ENCODE data around the gene SLC22A4. TPM values are rescaled to one million over a fixed set of nuclear protein-coding genes. Genes with fewer than 3 reads are reported as not detected.

SLC22A4 gene
- total RNA-seq, 3 donors from 2014 or later = 1.3 to 4.5 (median 2.3) TPM

DNA sequence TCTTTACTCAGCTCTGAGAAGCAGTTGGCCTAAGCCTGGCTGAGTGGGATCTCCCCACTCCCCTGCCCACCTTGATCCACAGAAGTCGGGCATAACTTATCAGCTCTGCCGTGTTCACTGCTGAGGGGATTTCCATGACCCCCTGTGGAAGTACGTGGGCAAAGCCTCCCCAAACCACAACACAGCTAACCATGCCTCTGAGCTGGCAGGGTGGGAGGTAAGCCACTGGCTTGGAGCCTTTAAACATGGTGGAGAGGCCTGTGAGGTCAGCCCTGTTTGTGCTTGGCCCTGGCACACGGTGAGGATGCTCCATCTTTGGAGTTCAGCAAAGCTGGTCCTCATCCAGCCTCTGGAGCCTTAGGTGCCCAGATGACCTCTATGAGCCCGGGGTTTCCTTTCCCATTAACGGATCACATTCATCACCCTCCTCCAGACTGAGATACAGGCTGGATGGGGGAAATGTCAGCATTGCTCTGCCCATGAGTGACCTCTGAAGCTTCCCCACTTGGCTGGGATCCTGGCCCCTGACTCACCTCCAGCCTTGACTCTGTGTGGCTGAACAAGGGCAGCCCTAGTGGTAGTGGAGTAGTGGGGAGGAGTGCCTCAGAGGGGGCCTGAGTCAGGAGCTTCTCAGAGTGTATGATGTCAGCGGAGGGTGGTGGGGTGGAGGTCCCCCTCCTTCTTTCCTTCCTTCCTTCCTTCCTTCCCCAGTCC lies 30.5 kb upstream of the SLC22A4 start:
- H3K27me3 ChIP-seq = no peaks in the 10 kb centered on the region
- H3K36me3 ChIP-seq = no peaks in the 10 kb centered on the region
- peaks cover 30 to 45% of the 10 kb centered on the region in 2 donors for H3K4me1 ChIP-seq
- DNase-seq (ENCODE audit: low spot score in 2 of 2) = peak in 1 of 2 donors; percentile 34
- intact Hi-C loops (cut with DNase I; ENCODE audit: low total_unique reads) = no loop called here
- no peak overlapping the region for H3K4me3 ChIP-seq
- no peaks in the 10 kb centered on the region for H3K9me3 ChIP-seq
- TF ChIP-seq, protein P1, sequence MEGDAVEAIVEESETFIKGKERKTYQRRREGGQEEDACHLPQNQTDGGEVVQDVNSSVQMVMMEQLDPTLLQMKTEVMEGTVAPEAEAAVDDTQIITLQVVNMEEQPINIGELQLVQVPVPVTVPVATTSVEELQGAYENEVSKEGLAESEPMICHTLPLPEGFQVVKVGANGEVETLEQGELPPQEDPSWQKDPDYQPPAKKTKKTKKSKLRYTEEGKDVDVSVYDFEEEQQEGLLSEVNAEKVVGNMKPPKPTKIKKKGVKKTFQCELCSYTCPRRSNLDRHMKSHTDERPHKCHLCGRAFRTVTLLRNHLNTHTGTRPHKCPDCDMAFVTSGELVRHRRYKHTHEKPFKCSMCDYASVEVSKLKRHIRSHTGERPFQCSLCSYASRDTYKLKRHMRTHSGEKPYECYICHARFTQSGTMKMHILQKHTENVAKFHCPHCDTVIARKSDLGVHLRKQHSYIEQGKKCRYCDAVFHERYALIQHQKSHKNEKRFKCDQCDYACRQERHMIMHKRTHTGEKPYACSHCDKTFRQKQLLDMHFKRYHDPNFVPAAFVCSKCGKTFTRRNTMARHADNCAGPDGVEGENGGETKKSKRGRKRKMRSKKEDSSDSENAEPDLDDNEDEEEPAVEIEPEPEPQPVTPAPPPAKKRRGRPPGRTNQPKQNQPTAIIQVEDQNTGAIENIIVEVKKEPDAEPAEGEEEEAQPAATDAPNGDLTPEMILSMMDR (IDR thresholded peaks at IDR 0.05) = no peak
- no peak for TF ChIP-seq POLR2AphosphoS5 (IDR thresholded peaks at IDR 0.05)
- no peak for TF ChIP-seq POLR2A (IDR thresholded peaks at IDR 0.05)
- H3K27ac ChIP-seq = peak overlapping the region; percentile 90 to 95

DNA sequence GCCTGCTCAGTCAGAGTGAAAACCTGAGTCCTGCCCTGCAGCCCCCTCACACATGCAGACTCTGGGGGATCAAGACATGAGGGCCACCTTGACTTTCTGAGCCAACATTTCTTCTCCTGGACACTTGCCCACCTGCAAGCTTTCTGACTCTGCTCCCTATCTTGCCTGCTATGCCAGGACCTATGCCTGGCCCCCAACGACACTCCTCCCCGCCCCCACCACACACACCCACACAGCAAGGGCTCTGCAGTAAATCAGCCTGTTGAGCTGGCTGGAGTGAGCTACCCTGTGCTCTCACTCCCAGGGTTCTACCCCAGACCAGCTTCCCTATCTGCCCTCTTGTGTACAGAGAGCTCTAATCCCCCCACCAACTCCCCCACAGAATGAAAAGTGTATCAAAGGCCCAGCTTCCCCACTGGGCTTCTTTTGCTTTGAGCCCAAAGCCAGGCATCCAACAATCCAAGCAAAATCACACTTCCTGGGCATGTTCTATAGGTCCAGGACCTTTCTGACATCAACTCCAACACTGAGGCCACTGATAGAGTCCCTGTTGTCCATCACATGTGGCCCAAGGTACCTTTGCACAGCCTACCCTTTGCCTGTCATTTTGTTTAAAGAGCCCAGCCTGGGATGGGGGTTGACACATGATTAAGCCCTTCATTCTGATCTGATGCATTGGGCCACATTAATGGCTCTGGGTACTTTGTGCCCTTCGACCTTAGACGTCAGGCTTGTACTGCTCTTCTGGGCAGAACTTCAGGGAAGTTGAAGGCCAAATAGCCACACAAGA lies 29.5 kb upstream of the SLC22A4 start:
- H3K9me3 ChIP-seq = no peaks in the 10 kb centered on the region
- intact Hi-C loops (cut with DNase I; ENCODE audit: low total_unique reads) = no loop called here
- no peaks in the 10 kb centered on the region for H3K36me3 ChIP-seq
- H3K4me1 ChIP-seq = peaks cover 31 to 49% of the 10 kb centered on the region in 2 donors
- TF ChIP-seq POLR2A (IDR thresholded peaks at IDR 0.05) = no peak
- TF ChIP-seq, protein P1 (IDR thresholded peaks at IDR 0.05) = no peak
- TF ChIP-seq POLR2AphosphoS5 (IDR thresholded peaks at IDR 0.05) = no peak
- no peaks in the 10 kb centered on the region for H3K27me3 ChIP-seq
- peak in 1 of 2 donors; percentile 16 for DNase-seq (ENCODE audit: low spot score in 2 of 2)
- H3K4me3 ChIP-seq = no peak overlapping the region
- peak overlapping the region; percentile 90 to 95 for H3K27ac ChIP-seq

DNA sequence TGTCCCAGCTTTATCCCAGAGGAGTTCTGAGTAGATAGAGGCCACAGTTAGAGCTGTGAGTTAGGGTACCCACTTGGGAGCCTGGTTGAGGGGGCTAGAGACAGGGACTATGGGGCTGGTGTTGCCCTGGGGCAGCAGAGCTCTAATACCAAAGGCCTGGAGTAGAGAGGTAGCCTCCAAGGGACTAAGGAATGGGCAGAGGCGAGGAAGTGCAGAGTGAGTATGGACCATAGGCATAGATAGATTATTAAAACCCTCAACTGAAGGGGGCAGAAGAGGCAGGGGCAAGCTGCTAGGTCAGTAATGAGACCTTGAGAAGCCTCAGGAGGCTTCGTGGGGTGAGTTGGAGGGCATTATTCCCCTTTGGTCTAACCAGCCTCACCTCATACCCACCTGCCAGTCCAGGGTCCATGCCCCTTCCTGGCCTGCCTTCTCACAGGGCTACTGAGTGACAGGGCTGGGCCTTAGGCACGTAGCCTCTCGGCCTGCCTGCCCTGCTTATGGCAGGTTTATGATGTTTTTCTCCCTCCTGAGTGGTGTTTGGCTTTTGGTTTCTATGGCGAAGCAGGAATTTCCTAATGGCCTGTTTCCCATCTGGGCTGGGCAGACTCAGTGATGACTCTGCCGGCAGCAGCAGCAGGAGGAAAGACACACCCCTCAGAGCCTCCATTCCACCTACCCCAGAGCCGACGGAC lies 28.7 kb upstream of the SLC22A4 start:
- H3K36me3 ChIP-seq = no peaks in the 10 kb centered on the region
- H3K27me3 ChIP-seq = no peaks in the 10 kb centered on the region
- peaks cover 30 to 42% of the 10 kb centered on the region in 2 donors for H3K4me1 ChIP-seq
- peak overlapping the region; percentile 90 to 95 for H3K27ac ChIP-seq
- DNase-seq (ENCODE audit: low spot score in 2 of 2) = peak in 1 of 2 donors; percentile 82
- intact Hi-C loops (cut with DNase I; ENCODE audit: low total_unique reads) = no loop called here
- H3K4me3 ChIP-seq = peak overlapping the region in 1 of 3 donors; percentile 1
- TF ChIP-seq POLR2AphosphoS5 (IDR thresholded peaks at IDR 0.05) = peak; percentile 70 to 82 (median 76)
- TF ChIP-seq POLR2A (IDR thresholded peaks at IDR 0.05) = peak; percentile 29
- TF ChIP-seq, protein P1 (IDR thresholded peaks at IDR 0.05) = no peak
- no peaks in the 10 kb centered on the region for H3K9me3 ChIP-seq

DNA sequence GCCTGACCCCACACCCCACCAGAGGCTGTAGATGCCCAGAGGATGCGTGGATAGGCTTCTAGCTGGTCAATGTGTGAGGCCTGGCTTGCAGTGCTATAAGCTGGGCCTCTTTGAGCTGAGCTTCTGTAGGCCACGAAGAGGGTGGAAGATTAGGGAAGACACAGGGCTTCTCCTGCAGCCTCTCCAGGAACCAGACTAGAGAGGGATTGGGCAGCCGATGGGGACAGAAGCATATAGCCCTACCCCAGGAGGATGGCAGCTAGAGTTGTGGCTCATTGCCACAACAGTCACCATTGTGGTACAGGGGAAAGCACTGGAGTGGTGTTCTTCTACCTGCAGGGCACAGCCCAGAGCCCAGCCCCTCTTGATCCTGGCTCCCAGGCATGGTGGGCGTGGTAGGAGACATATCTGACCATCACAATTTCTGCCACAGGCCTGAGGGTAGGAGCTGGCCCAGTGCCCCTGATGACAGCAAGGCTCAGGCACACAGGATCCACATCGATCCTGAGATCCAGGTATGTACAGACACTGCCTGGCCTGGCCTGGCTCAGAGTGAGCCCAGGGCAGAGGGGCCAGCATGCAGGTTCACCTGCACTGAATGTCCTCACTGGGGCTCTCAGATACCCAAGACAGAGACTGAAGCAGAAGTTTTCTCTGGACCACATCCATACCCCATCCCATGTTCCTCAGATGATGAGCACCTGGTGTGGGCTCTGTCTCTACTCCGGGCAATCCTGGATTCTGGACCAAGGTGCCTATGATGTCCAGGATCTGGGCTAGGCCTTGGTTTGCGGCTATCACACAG lies 28.0 kb upstream of the SLC22A4 start:
- peaks cover 25 to 35% of the 10 kb centered on the region in 2 donors for H3K4me1 ChIP-seq
- TF ChIP-seq, protein P1 (IDR thresholded peaks at IDR 0.05) = no peak
- peak in 1 of 3 donors; percentile 15 for TF ChIP-seq POLR2AphosphoS5 (IDR thresholded peaks at IDR 0.05)
- no peaks in the 10 kb centered on the region for H3K27me3 ChIP-seq
- no peaks in the 10 kb centered on the region for H3K36me3 ChIP-seq
- peak overlapping the region in 1 of 3 donors; percentile 1 for H3K4me3 ChIP-seq
- intact Hi-C loops (cut with DNase I; ENCODE audit: low total_unique reads) = no loop called here
- H3K27ac ChIP-seq = peak overlapping the region; percentile 90 to 95
- no peaks in the 10 kb centered on the region for H3K9me3 ChIP-seq
- DNase-seq (ENCODE audit: low spot score in 2 of 2) = peak in 1 of 2 donors; percentile 53
